NCI-H2029 (cell line): Measurements from ENCODE around the gene VAMP1.
"Not testable (repeated sequence)": the region's sequence is repeated elsewhere in the genome, so short reads cannot be mapped to it uniquely, and the experiment has no call there.

Experiments used
- DNase-seq: peaks from one replicate; lab custom pipeline; 2025; lab: John Stamatoyannopoulos, UW

VAMP1 gene

GRCh38 chr12:6451348-6452244 is 18.9 kb downstream of the VAMP1 start, which contains the start of gene TAPBPL:
Gene TAPBPL (plus strand): TSS chr12:6452042. CDS start chr12:6452249, 207 bp downstream.
- DNase-seq, result peak; percentile 96

DNA sequence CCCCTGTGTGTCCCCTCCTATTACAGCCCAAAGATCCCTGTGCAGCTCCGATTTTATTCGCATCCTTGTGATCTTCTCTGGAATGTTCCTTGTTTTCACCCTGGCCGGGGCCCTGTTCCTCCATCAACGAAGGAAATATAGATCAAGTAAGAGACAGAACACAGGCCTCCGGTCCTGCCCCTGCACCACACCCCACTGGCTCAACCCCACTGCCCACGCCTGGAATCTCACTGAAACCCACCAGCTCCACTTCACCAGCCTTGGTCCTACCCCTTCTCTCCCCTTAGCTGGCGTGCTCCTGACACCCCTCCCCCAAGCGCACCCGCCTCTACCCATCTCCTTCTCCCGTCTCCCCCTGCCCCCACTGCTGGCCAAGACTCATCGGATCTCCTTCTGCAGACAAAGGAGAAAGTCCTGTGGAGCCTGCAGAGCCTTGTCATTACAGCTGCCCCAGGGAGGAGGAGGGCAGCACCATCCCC is 19.6 kb downstream of the VAMP1 start:
- DNase-seq, result no peak

- no peak for DNase-seq
Observed at GRCh38 chr12:6450091-6450868, 20.2 kb downstream of the VAMP1 start.

GRCh38 chr12:6444704-6445688 is 25.5 kb downstream of the VAMP1 start, which contains the start of gene CD27:
Gene CD27 (plus strand): TSS chr12:6444955. CDS start chr12:6445096, 141 bp downstream.
- DNase-seq, result no peak

- DNase-seq, result no peak
Observed at GRCh38 chr12:6444031-6444430, 26.4 kb downstream of the VAMP1 start.

GRCh38 chr12:6443361-6443983 is 27.0 kb downstream of the VAMP1 start:
- DNase-seq, result no peak

- no peak for DNase-seq
Observed at GRCh38 chr12:6442836-6443235, 27.6 kb downstream of the VAMP1 start.

DNA sequence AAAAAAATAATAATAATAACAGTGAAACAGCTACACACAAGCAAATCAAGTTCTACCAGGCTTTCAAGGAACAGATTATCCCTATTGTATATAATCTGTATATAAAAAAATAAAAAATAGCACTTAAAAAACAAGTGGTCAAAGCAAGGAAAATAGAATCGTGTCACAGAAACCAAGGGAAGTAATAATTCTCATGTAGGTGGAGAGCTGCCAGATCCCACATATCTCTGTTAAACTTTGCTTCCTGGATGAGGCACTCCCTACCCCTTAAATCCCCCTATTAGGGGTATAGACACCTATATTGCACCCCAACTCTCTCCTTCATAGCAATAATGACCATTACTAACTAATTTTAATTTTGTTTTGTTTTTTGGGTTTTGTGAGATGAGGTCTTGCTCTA is 30.1 kb downstream of the VAMP1 start:
- DNase-seq, result no peak

- no peak for DNase-seq
Observed at GRCh38 chr12:6438345-6438744, 32.1 kb downstream of the VAMP1 start.

- DNase-seq, result no peak
Observed at GRCh38 chr12:6437586-6437985, 32.9 kb downstream of the VAMP1 start.

GRCh38 chr12:6435961-6436715 is 34.3 kb downstream of the VAMP1 start:
- no peak for DNase-seq

DNA sequence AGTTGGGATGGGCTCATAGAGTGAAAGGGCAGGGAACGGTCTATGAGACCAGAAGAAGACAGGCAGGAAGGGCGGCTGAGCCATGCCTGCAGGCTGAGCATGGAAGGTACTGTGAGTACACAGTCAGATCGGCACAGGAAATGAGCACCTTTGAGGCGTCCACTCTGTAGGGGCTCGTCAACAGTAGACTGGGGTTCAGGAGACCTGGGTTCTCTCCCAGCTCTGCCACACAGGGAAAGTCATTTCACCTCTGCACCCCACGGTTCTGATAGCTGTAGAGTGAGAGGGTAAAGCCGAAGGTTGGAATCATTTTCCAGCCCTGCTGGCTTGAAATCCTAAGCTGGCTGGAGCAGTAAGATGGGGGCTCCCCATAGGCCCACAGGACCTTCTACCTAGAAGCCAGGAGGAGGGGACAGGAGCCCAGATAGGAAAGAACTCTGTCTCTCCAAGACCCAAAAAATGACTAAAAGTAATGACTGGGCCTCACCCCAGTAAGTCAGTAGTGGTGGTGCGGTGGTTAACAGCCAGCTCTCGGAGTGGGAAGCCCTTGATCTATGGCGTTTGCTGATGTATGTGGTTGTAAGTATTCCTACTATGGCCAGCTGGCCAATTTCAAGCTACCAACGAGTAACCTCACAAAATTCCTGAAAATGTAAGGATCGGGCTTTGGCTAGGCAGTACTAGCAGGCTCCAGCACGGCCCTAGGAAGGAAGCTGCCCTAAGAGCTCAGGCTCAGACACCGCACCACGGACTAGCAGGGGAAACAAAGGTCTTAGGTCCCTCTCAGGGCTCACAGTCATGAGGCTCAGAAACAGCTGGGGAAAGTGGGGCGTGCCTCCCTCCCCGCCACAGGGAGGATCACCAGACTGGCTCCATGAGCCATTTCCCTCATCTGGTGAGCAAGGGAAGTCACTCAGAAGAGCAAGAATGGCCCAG is 36.0 kb downstream of the VAMP1 start:
- no peak for DNase-seq

GRCh38 chr12:6432991-6433390 is 37.5 kb downstream of the VAMP1 start:
- no peak for DNase-seq

DNA sequence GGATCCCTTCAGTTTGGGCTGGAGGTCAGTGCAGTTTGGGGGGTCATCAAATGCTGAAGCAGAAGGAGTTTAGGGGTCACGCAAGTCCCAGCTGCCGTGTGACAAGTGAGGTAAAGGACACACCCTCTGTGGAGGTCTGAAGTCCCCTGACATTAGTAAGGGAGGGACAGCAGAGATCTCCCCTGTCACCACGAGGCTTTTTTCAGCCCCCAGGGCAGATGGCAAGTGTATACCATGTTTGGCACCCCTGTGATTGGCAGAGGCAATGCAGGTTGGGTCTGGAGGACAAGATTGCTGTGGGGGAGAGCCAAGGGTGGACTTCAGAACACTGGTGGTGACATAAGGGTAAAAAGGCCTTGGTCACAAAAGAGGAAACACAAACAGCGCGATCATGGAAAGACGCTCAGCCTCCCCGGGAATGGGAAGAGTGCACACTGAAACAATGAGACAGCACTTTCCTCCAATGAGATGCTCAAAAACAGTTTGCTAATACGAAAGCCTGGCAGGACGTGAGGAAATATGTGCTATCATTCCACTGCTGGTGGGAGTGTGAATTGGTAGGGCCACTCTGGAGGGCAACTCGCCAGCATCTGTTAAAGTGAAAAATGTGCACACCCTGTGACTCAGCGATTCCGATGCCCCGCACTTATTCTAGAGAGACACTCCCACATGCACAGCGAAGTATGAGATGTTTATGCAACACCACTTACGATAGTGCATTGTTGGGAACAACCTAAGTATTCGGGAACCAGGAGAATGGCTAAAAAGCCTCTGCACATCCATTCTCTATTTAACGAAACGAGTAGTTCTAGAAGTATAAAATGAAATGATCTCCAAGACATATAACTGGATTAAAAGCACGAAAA is 40.1 kb downstream of the VAMP1 start:
- DNase-seq, result no peak

DNA sequence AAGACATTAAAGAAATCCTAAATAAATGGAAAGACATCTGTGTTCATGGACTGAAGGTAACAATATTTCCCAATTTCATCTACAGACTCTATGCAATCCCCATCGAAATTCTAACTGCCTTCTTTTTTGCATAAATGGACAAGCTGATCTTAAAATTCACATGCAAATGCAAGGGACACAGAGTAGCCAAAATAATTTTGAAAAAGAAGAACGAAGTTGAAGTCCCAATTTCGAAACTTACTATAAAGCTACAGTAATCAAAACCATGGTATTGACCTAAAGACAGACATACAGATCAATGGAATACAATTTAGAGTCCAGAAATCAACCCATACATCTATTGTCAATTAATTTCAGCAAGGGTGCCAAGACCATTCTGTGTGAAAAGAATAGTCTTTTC is 42.2 kb downstream of the VAMP1 start:
- DNase-seq, result no peak

- DNase-seq, result not testable (repeated sequence)
Observed at GRCh38 chr12:6427796-6428195, 42.7 kb downstream of the VAMP1 start.

GRCh38 chr12:6426882-6427671 is 43.4 kb downstream of the VAMP1 start:
- DNase-seq, result no peak
